T-helper 22 cell (primary cell): ENCODE results near the gene NMU.
"Not testable (repeated sequence)": the region's sequence is repeated elsewhere in the genome, so short reads cannot be mapped to it uniquely, and the experiment has no call there.

Experiments
- DNase-seq: peaks from one replicate; pipeline ENCODE4 v3.0.0-alpha.2; 2020; ENCODE audit warnings: low read depth

Gene NMU, protein sequence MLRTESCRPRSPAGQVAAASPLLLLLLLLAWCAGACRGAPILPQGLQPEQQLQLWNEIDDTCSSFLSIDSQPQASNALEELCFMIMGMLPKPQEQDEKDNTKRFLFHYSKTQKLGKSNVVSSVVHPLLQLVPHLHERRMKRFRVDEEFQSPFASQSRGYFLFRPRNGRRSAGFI

DNA sequence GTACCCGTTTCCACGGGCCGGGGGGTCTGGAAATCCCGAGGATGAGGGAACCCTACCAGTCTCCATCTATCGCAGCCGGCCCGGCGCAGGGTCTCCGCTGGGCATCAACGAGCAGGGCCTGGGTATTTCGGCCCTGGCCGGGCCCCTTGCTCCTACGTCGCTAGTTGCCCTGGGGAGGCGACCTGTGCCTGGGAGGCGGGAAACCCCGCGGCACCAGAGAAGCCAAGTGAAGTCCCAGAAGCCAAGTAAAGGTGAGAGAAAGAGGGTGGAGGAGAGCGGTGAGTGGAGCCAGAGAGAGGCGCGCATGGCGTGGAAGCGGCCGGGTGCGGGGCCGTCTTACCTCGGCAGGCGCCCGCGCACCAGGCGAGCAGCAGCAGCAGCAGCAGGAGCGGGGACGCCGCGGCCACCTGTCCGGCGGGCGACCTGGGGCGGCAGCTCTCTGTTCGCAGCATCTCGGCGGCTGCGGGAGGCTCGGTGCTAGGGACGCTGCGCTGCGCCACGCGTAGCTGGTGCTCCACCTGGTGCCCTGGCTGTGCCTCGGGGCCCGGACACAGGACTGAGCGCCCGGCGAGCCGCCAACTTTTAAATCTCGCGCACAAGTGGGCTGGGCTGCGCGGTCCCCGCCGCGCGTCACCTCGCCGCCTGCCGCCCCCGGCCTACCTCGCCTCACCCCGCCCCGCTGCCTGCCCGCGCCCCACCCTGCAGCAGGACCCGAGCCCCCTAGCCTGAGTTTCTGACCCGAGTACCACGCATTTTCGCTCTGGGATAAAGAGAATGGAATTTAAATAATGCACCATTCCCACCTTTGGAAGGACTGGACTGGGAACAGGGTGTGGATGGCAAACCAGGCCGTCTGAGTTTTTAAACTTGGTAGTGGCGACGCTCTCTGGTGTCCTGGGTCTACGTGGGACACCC is at the start of gene NMU:
TSS of gene NMU (minus strand) at position 558 of the 915 bp plus-strand sequence. CDS start at position 452, 106 bp downstream.
- DNase-seq = no peak

DNA sequence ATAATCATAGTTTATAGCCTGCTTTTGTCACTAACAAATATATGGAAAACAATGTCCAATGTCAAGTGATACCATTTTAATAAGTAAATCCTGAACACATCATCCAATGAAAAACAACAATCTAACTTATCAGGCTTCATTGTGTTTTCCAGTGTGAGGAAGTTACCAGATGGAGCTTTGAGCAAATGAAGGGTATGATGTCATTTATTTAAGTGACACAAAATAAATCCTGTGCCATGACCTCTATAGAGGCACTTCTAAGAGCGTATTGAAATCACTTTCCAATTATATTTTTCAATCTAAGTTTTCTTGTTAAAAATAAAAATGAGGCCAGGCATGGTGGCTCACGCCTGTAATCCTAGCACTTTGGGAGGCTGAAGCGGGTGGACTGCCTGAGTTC is 48.2 kb upstream of the NMU start:
- no peak for DNase-seq

DNA sequence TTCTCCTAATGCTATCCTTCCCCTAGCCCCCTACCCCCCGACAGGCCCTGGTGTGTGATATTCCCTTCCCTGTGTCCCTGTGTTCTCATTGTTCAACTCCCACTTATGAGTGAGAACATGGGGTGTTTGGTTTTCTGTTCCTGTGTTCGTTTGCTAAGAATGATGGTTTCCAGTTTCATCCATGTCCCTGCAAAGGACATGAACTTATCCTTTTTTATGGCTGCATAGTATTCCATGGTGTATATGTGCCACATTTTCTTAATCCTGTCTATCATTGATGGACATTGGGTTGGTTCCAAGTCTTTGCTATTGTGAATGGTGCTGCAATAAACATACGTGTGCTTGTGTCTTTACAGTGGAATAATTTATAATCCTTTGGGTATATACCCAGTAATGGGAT is 46.7 kb upstream of the NMU start:
- DNase-seq = not testable (repeated sequence)

DNA sequence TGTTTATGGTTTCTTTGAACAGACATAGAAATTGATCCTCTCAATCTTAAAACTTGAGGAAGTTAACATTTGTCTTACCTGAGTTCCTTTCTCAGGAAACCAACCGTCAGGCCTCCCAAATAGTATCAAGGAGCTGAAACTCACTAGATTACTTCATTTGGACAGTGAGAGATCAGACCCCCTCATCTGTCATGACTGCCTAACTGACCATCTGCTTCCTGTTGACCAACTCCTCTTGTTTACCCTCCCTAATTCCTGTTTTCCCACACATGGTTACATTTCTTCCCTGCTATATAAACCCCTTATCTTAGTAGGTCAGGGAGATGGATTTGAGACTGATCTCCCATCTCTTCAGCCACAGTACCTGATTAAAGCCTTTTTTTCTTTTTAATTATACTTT is 46.2 kb upstream of the NMU start:
- DNase-seq = no peak

DNA sequence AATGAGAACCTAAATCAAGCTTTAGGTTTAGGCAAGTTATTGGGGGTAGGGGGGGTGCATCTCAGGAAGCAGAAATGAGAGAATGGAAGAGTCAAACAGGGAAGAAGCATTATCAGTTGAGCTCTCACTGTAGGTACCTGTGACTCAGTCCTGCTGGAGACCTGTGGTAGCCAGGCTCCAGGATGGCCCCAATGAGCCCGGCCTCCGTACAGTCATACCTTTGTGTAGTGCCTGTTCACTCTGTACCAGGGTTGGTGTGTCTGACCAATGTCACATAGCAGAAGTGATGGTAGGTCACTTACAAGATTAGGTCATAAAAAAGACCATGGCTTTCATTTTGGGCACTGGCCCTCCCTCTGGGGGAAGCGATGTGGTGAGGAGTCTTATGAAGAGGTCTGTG is 45.3 kb upstream of the NMU start:
- DNase-seq = no peak

DNA sequence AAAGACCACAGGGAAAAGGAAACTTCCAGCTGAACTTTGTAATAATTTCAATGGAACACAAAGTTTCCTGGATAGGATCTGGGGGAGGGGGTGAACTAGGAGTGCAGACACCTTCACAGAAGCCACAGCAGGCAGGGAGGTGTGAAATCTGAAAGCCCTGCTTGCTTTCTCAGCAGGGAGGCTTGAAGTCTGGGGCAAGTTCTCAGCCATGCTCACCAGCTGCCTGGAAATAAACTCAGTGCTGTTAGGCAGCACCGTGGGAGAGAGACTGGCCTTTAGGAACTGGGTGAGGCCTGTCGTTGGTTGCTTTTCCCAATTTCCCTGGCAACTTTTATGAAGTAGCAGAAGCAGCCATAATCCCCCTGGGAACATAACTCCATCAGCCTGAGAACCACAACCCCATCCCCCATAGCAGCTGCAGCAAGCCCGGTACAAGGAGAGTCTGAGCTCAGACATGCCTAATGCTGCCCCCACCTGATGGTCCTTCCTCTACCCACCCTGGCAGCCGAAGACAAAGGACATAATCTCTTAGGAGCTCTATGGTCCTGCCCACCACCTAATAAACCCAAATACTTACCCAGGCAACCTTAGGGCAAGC is 39.2 kb upstream of the NMU start:
- DNase-seq = no peak

DNA sequence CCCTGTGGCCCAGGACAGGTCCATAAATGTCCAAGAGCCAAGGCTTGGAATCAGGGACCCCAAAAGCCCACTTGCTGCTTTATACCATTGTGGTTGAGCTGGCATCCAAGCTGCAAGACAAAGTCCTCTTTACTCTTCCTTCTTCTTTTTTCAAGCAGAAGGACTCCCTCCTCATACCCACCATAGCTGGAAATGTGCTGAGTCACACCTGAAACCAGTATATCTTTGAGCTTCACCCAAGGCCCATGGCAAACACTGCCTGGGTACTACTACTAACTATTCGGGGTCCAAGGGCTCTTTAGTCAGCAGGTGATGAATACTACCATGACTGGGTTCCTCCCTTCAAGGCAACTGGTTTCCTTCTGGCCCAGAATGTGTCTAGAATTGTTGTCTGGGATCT is 37.3 kb upstream of the NMU start:
- no peak for DNase-seq

DNA sequence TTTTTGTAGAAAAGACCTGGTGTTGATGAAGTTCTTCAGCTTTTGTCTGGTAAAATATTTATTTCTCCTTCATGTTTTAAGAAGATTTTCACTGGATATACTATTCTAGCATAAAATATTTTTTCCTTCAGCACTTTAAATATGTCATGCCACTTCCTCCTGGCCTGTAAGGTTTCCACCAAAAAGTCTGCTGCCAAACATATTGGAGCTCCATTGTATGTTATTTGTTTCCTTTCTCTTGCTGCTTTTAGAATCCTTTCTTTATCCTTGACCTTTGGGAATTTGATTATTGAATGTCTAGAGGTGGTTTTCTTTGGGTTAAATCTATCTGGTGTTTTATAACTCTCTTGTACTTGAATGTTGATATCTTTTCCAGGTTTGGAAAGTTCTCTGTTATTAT is 35.6 kb upstream of the NMU start:
- no peak for DNase-seq

DNA sequence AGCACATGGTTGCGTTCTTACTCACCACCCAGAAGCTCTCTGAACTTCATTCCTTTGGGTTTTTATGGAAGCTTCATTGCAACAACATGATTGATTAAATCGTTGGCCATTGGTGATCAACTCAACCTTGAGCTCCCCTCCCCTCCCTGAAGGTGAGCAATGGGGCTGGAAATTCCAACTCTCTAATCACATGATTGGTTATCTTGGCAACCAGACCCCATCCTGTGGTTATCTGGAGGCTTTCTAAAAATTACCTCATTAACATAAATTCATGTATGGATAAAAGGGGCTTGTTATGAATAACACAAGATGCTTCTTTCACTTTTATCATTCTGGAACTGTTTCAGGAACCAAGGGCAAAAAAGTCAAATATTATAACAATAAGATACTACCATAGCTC is 34.6 kb upstream of the NMU start:
- no peak for DNase-seq

DNA sequence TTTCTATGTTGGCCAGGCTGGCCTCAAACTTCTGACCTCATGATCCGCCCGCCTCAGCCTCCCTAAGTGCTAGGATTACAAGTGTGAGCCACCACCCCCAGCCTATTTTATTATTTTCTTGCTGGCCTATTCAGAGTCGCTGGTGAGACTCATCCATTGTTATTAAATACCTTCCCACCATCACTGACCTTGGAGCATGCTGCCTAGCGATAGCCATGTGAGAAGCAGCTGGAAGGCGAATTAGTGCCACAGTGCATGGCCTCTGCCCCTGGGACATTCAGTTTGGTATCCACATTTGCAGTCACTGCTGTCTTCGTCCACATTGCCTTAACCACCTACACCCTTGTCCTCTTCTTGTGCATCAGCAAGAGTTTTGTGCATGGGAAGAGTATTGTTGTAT is 32.4 kb upstream of the NMU start:
- DNase-seq = no peak

DNA sequence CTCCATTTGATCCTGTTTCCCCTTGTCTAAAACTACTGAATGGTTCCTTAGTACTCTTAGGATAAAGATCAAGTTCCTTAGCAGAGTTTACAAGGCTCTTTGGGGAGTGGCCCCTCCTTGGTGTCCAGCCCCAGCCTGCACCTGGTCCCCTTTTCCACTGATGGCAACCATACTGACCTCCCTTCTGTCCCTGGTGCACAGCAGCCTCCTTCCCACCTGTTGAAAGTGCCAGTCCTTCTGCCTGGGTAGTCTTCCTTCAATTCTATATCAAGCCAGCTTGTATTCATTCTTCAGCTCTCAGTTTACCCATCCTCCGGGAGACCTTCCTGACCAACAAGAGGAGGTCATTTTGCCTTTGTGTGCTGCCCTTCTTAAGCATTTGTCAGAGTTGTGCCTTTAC is 30.4 kb upstream of the NMU start:
- DNase-seq = no peak

DNA sequence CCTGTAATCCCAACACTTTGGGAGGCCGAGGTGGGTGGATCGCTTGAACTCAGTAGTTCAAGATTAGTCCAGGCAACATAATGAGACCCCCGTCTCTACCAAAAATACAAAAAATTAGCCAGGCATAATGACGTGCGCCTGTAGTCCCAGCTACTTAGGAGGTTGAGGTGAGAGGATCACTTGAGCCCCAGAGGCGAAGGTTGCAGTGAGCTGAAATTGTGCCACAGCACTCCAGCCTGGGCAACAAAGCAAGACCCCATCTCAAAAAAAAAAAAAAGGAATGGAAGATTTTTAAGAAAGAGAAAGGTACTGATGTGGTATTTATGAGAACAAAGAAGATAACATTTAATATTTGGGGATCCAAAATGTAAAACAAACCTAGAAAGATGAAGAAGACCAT is 27.0 kb upstream of the NMU start:
- DNase-seq = no peak

DNA sequence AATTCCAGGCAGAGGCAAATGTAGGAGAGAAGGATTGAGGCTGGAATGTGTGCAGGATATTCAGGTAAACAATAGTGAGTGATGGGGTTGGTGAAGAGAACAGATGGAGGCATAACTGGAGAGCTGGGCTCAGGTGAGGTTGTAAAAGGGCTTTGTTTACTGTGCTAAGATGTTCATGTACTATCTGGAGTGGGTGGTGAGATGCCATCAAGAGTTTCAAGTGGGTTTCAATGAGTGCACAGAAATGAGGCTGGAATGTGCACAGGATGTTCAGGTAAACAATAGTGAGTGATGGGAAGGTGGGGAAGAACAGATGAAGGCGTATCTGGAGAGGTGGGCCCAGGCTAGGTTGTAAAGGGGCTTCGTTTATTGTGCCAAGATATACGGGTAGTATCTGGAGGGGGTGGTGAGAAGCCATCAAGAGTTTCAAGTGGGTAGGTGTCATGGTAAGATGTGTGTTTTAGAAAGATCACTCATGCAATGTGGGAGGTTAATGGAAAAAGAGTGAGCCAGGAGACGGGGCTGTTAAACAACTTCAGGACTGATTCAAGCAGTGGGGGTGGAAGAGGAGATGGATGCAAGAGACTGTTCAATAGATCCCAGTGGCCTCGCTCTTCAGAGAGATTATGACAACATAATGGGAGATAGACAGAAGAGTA is 25.4 kb upstream of the NMU start:
- no peak for DNase-seq

DNA sequence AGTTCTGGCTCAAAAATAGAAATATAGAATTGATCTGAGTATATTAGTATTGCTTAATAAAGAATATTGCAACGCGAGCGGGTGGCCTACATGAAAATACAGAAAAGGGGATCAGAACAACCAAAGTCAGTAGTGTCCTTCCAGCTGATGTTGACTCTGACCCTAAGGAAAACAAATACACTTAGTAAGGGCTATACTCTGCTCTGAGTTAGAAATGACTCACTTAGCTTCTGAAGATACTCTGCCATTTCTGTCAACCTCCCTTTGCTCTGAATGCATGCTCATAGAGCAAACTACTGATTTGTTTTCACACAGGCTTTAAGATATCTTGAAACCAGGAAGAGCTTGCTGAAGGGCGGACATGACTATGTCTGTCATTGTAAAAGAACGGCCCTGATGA is 22.6 kb upstream of the NMU start:
- no peak for DNase-seq

DNA sequence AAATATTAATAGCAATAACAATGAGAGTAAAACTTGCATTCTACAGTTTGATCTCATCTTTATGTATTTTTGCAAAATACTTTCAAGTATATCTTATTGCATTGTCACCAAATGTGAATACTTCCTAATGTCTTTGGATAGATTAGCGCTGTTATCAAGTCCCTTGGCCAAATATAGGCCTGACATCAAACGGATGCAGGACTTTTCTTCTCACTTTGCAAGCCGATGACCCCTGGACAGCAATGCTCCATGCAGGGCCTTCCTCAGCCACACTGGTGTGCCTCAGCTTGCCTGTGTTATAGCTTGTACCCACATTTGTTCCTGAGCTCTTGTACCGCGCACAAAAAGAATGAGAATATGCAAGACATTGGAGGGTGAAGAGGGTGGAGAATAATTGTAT is 18.0 kb upstream of the NMU start:
- DNase-seq = no peak

DNA sequence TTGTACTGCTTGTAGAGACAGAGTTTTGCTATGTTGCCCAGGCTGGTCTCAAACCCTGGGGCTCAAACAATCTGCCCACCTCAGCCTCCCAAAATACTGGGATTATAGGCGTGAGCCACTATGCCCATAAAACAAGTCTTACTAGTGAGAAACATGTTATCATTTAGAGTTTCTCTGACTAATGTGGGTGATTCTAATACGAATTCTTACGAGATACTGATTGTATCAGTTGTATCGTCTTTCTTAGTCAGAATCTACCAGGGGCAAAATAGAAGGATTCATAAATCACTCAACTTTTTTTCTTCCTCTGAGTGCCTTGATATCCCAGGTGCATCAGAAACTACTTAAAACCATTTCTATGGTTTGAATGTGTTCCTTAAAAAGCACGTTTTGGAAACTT is 14.4 kb upstream of the NMU start:
- DNase-seq = no peak

DNA sequence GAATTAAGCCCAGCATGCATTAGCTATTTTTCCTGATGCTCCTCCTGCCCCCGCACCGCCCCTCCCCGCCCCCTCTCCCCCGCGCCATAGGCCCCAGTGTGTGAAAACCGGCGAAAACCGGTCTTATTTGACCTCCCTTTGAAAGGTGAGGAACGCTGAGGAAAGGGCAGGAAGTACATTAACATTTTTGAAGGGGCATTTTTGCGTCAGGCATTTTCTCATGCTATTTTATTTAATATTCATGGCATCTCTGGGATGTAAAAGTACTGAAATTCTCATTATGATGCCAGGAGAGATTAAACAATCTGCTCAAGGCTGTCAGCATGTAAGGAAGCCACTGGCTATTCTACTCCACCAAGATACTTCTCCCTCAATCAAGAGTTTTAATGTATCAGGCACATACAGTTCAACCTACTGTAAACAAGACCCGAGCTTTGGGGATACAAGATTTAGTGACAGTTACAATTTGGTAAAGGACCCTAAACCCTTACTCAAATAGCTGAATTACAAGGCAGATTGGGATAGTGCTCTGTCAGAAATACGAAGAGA is 1.2 kb upstream of the NMU start:
- DNase-seq = no peak

DNA sequence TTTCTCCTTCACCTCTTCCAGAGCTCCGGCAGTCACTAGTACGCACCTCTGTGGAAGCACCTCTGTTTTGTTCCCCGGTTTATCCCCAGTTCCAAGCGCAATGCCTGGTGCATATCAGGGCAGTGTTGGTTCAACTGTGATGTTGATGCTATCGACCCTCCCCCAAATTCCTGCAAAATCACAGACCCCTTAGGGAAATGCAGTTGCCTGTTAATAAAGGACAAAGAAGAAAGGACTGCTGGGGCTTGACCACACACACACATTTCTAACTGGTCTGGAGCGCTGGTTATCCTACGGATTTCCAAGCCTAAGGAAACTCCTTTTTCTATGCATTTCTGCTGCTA is 530 bp upstream of the NMU start:
- DNase-seq = no peak

DNA sequence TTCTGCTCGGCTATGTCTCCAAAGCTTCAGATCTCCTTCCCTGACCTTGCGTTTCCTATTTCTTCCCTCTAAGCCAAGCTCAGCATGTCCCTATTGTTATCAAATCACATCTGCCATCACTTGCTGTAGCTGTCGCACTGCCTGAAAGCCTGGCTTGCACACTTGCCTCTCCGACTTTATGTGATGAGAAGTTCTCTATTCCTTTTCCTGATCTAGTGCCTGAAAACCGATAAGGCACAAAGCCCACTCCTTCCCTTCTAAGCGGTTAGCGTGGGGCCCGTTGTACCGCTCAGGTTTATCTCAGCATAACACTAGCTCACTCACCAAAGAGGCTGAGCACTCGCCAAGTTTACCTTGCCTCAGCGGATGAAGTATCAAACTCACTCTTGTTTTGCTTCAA is 816 bp downstream of the NMU start:
- DNase-seq = no peak

DNA sequence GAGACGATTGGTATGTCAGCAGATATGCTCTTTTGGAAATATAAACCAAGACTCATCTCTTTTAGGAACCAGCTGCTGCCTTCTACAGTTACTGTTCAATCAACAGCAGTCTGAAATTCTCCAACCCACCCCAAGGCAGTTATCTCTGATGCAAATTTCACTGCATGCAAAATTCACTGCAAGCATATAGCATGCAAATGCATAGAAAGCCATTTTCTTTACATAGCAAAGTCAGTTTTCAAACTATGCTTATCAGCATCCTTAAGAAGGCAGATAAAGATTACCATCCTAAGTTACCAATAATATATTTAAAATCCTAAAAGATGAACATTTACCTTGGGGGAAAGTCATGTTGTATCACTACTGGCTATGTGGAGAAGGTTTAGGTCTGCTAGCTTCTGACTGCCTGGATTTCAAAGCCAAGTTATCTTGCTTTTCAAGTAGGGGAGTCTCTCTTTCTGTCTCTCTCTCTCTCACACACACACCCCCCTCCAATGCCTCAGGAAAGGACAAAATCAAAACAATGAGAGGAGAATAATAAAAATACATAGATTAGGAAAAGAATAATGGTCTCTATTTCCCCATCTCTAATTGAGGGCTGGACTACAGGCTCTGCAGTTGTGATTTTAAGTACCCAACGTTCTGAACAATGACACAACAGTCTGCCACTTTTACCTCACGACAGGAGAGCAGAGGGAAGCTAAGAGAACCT is 1.5 kb downstream of the NMU start:
- no peak for DNase-seq

DNA sequence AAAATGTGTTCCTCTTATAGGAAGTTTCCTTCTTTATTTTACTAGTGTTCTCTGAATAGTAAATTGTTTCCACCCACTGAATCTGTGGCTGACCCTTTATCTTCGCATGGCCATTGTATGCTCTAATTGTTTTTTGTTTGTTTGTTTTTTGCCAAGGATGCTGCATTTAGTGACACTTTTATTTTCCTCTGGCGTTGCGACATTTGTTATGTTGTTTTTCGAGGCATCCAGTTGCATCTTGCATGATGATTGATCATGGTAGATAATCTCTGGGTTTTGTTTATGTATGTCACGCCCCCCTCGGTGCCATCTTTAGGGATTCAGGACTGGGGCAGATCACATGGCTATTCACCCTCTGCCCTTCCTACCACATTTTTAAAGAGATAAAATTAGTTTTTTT is 2.2 kb downstream of the NMU start:
- DNase-seq = no peak

DNA sequence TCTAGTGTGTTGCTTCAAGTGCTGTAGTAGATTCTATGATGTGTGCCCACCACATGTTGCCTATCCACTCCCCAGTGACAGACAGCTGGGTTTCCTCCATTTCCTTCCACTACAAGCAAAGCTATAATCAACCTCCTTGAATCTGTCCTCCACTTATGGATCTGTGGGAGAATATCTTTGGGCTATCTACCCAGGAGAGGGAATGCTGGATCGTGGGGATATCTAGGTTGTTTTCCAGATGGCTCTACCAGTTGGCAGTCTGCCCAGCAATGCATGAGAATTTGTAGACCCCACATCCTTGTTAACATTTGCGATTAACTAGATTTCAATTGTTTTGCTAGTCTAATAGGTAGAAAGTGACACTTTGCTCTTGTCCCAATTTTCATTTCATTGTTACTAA is 10.3 kb downstream of the NMU start:
- no peak for DNase-seq
